HK-2 (cell line): Measurements from ENCODE around the gene PCDH15.
"Not testable (repeated sequence)": the region's sequence is repeated elsewhere in the genome, so short reads cannot be mapped to it uniquely, and the experiment has no call there.

Experiments
- DNase-seq: peaks from one replicate; pipeline ENCODE4 v3.0.0-alpha.2; 2018; ENCODE audit not compliant: unreplicated experiment

The PCDH15 gene

GRCh38 chr10:53980210-53980609 lies 820.8 kb downstream of the PCDH15 start:
- no peak for DNase-seq

- DNase-seq: no peak
Measured at GRCh38 chr10:53978301-53978700, 822.7 kb downstream of the PCDH15 start.

- no peak for DNase-seq
Measured at GRCh38 chr10:53977267-53977666, 823.8 kb downstream of the PCDH15 start.

- no peak for DNase-seq
Measured at GRCh38 chr10:53957401-53957800, 843.6 kb downstream of the PCDH15 start.

- DNase-seq: no peak
Measured at GRCh38 chr10:53955091-53955490, 845.9 kb downstream of the PCDH15 start.

GRCh38 chr10:53952698-53953630 lies 848.1 kb downstream of the PCDH15 start:
- no peak for DNase-seq

- DNase-seq: no peak
Measured at GRCh38 chr10:53939654-53940053, 861.4 kb downstream of the PCDH15 start.

GRCh38 chr10:53930648-53931047 lies 870.4 kb downstream of the PCDH15 start:
- DNase-seq: no peak

- not testable (repeated sequence) for DNase-seq
Measured at GRCh38 chr10:53924051-53924700, 876.9 kb downstream of the PCDH15 start.

GRCh38 chr10:53918755-53919154 lies 882.3 kb downstream of the PCDH15 start:
- DNase-seq: no peak

- DNase-seq: no peak
Measured at GRCh38 chr10:53909791-53910190, 891.2 kb downstream of the PCDH15 start.

GRCh38 chr10:53904506-53905241 lies 896.4 kb downstream of the PCDH15 start:
- DNase-seq: no peak

GRCh38 chr10:53903756-53904155 lies 897.3 kb downstream of the PCDH15 start:
- no peak for DNase-seq

GRCh38 chr10:53899463-53900160 lies 901.4 kb downstream of the PCDH15 start:
- no peak for DNase-seq

- no peak for DNase-seq
Measured at GRCh38 chr10:53898532-53898931, 902.5 kb downstream of the PCDH15 start.

GRCh38 chr10:53894145-53894544 lies 906.9 kb downstream of the PCDH15 start:
- DNase-seq: no peak

GRCh38 chr10:53893061-53893460 lies 908.0 kb downstream of the PCDH15 start:
- DNase-seq: no peak

GRCh38 chr10:53886325-53887300 lies 914.4 kb downstream of the PCDH15 start:
- no peak for DNase-seq

- DNase-seq: no peak
Measured at GRCh38 chr10:53864846-53865245, 936.2 kb downstream of the PCDH15 start.

GRCh38 chr10:53852450-53853175 lies 948.4 kb downstream of the PCDH15 start:
- DNase-seq: no peak
